HEK293T (cell line): ENCODE results near the gene TRAPPC1.
A peak's percentile ranks its signal among the peaks of the same experiment; 100 is the strongest.

Source experiments
- CTCF ChIA-PET: fragments of 350-600 bp; formaldehyde crosslinking; extraction: SDS; loops from one replicate; lab custom pipeline; 2021; ENCODE audit warnings: antibody characterized with exemption, inconsistent platforms; lab: Yijun Ruan, JAX
- POLR2A ChIA-PET: fragments of 350-600 bp; formaldehyde crosslinking; extraction: SDS; loops from one replicate; lab custom pipeline; 2020; ENCODE audit warnings: antibody characterized with exemption, inconsistent platforms; lab: Yijun Ruan, JAX
- DNase-seq: peaks from one replicate; pipeline ENCODE4 v3.0.0; 2012; ENCODE audit warnings: mixed read lengths; ENCODE audit errors: extremely low spot score
- ARNT ChIP-seq: fragments of 450-650 bp; IDR thresholded peaks from 2 replicates; pipeline ENCODE4 v1.6.1; 2017; ENCODE audit warnings: mild to moderate bottlenecking
- BHLHE40 ChIP-seq: fragments of 450-650 bp; IDR thresholded peaks from 2 replicates; pipeline ENCODE4 v1.6.1; 2016; ENCODE audit warnings: mild to moderate bottlenecking, moderate library complexity, borderline replicate concordance
- CTBP1 ChIP-seq: fragments of 450-650 bp; IDR thresholded peaks from 2 replicates; pipeline ENCODE4 v1.6.1; 2016; ENCODE audit warnings: borderline replicate concordance
- ELF4 ChIP-seq: fragments of 450-650 bp; IDR thresholded peaks from 2 replicates; pipeline ENCODE4 v1.6.1; 2017; ENCODE audit warnings: antibody characterized with exemption
- FOXA1 ChIP-seq: fragments of 450-650 bp; IDR thresholded peaks from 2 replicates; pipeline ENCODE4 v1.6.1; 2016; ENCODE audit warnings: mild to moderate bottlenecking
- FOXK2 ChIP-seq: fragments of 450-650 bp; IDR thresholded peaks from 2 replicates; pipeline ENCODE4 v1.6.1; 2016; ENCODE audit warnings: mild to moderate bottlenecking
- FOXM1 ChIP-seq: fragments of 450-650 bp; IDR thresholded peaks from 2 replicates; pipeline ENCODE4 v1.6.1; 2017; ENCODE audit warnings: mild to moderate bottlenecking, borderline replicate concordance
- HDGF ChIP-seq: fragments of 450-650 bp; IDR thresholded peaks from 2 replicates; pipeline ENCODE4 v1.6.1; 2017; ENCODE audit warnings: antibody characterized with exemption, borderline replicate concordance
- L3MBTL2 ChIP-seq: fragments of 450-650 bp; conservative IDR thresholded peaks from 2 replicates; pipeline ENCODE4 v1.6.1; 2016; ENCODE audit warnings: mild to moderate bottlenecking
- LEF1 ChIP-seq: fragments of 450-650 bp; IDR thresholded peaks from 2 replicates; pipeline ENCODE4 v1.6.1; 2017; ENCODE audit warnings: mild to moderate bottlenecking, borderline replicate concordance
- NFRKB ChIP-seq: fragments of 450-650 bp; IDR thresholded peaks from 2 replicates; pipeline ENCODE4 v1.6.1; 2016; ENCODE audit warnings: mild to moderate bottlenecking, moderate library complexity
- SP1 ChIP-seq: fragments of 450-650 bp; IDR thresholded peaks from 2 replicates; pipeline ENCODE4 v1.6.1; 2017
- SUZ12 ChIP-seq: fragments of 450-650 bp; IDR thresholded peaks from 2 replicates; pipeline ENCODE4 v1.6.1; 2016; ENCODE audit warnings: mild to moderate bottlenecking
- TARDBP ChIP-seq: fragments of 450-650 bp; IDR thresholded peaks from 2 replicates; pipeline ENCODE4 v1.6.1; 2016
- ZNF384 ChIP-seq: fragments of 450-650 bp; IDR thresholded peaks from 2 replicates; pipeline ENCODE4 v1.6.1; 2016
- TF ChIP-seq, protein P1 (sequence below): fragments of 450-650 bp; IDR thresholded peaks from 2 replicates; pipeline ENCODE4 v1.6.1; 2016

TRAPPC1 gene, protein sequence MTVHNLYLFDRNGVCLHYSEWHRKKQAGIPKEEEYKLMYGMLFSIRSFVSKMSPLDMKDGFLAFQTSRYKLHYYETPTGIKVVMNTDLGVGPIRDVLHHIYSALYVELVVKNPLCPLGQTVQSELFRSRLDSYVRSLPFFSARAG

DNA sequence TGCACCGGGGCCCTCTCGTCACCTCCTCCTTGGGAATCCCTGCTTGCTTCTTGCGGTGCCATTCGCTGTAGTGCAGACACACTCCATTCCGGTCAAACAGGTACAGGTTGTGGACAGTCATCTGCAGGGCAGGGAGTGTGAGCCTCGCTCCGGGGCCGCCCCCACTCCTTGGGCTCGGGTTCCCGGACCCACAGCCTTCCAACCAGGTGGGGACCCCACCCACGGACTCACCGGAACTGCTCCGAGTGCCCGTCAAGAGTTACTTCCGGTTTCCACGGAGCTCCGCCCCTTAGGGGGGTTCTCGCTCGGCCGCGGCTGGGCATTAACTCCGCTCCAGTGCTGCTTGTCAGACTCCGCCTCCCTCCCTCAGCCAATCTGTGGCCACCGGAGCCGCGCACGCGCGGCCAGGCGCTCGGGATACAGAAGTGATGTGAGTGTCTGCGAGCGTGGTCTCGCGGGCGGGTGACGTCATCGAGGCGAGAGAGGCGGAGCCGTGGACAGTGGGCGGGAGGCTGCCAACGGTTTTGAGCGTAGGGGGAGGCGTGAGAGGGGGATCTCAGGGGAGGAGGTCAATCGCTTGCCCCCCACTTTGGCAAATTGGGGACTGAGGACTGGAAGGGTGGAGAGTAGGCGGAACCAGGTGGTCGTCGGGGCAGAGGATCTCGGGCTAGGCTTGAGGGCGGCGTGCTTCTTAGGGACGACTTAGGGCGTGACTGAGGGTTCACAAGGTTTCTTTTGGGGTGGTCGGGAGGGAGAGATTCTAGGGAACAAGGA is at the start of gene TRAPPC1, which contains the start of gene CNTROB:
TSS of gene TRAPPC1 (minus strand) at position 238 of the 774 bp plus-strand sequence. CDS start at position 121, 117 bp downstream.
TSS of gene CNTROB (plus strand) at position 498 of the 774 bp plus-strand sequence. CDS start 874 bp downstream, outside the sequence.
- peak; percentile 99 for DNase-seq
- TF ChIP-seq ELF4 (peak; percentile 63; the same call in 1 of the 2 replicates), ARNT (no peak), L3MBTL2 (peak; percentile 78)
- TF ChIP-seq, protein P1, sequence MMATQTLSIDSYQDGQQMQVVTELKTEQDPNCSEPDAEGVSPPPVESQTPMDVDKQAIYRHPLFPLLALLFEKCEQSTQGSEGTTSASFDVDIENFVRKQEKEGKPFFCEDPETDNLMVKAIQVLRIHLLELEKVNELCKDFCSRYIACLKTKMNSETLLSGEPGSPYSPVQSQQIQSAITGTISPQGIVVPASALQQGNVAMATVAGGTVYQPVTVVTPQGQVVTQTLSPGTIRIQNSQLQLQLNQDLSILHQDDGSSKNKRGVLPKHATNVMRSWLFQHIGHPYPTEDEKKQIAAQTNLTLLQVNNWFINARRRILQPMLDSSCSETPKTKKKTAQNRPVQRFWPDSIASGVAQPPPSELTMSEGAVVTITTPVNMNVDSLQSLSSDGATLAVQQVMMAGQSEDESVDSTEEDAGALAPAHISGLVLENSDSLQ = peak; percentile 94
- POLR2A ChIA-PET = interaction anchor here (0.6 to 5.2 kb wide), 22 partner anchors 9 to 304 kb away, joined by 3 to 69 read pairs (median 4); partner anchors contain the start of genes NAA38, RNF227 and SAT2
- CTCF ChIA-PET = interaction anchor here (0.6 to 2.1 kb wide), 4 partner anchors 12 to 85 kb away, joined by 3 to 10 read pairs (median 6); no protein-coding TSS in a partner anchor

DNA sequence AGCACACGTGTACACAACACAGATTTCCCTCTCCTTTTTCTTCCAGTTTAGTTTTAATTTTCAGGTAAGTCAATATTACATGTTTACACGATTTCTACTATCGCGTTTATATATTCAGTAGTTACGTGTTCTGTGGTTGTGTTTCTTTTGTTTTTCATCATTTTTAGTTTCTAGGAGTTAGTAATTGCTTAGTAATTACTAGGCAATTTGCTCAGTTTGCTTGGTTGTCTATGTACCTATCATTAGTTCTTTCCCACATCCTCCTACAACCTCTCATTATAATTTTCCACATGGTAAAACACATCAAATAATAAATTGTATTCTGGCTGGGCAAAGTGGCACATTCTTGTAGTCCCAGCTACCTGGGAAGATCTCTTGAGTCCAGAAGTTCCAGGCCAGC is 46.1 kb upstream of the TRAPPC1 start:
- TF ChIP-seq TARDBP (no peak), ARNT (no peak), ELF4 (no peak), SP1 (no peak), FOXA1 (no peak), NFRKB (no peak), FOXM1 (no peak), ZNF384 (no peak), CTBP1 (no peak), L3MBTL2 (no peak), LEF1 (no peak)
- ChIA-PET POLR2A (no interaction called here), CTCF (no interaction called here)
- no peak for DNase-seq

DNA sequence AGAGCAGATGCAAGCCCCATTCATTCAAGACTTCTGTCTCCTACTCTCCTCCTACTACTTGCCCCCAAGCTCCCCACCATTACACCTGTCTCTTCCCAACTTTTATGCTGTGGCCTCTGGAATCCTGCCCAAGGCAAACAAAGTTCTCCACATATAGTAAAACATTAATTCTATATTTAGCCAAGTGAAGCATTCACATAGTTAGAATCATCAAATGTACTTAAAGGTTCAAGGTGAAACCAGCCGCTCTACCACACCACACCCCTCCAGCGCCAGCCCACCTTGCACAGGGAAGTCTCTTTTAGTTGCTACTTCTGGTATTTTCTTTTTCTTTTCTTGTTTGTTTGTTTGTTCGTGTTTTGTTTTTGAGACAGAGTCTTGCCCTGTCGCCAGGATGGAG is 45.3 kb upstream of the TRAPPC1 start:
- ChIA-PET CTCF (no interaction called here), POLR2A (interaction anchor here (0.6 kb wide), 1 partner anchor 16 kb away, joined by 3 read pairs; no protein-coding TSS in a partner anchor)
- TF ChIP-seq FOXA1 = no peak
- TF ChIP-seq LEF1 = no peak
- no peak for TF ChIP-seq SP1
- no peak for DNase-seq

DNA sequence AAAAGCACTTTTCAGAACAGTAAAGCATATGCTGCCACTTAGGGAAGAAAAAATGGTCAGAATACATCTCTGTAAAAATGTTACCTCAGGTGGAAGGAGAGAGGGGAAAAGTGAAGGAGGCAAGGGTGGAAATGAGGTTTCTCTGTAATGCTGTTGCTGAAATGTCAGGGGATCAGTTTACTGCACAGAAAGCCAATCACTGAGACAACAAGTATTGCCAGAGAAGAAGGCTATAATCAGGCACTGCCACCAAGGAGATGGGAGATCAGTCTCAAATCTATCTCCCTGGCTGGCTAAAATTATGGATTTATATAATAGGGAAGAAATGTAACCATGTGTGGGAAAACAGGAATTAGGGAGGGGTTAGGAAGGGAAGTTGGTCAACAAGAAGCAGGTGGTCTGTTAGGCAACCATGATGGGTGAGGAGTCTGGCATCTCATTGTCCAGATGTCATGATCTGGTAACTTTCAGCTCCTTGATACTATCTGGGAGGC is 42.9 kb upstream of the TRAPPC1 start:
- DNase-seq = no peak
- TF ChIP-seq ELF4 (no peak), ZNF384 (no peak), CTBP1 (no peak), FOXK2 (no peak), HDGF (no peak), ARNT (no peak), SP1 (no peak), L3MBTL2 (no peak)
- ChIA-PET POLR2A (interaction anchor here (1.6 kb wide), 1 partner anchor 43 kb away, joined by 3 read pairs; the partner anchor contains the start of genes CNTROB and TRAPPC1), CTCF (no interaction called here)

DNA sequence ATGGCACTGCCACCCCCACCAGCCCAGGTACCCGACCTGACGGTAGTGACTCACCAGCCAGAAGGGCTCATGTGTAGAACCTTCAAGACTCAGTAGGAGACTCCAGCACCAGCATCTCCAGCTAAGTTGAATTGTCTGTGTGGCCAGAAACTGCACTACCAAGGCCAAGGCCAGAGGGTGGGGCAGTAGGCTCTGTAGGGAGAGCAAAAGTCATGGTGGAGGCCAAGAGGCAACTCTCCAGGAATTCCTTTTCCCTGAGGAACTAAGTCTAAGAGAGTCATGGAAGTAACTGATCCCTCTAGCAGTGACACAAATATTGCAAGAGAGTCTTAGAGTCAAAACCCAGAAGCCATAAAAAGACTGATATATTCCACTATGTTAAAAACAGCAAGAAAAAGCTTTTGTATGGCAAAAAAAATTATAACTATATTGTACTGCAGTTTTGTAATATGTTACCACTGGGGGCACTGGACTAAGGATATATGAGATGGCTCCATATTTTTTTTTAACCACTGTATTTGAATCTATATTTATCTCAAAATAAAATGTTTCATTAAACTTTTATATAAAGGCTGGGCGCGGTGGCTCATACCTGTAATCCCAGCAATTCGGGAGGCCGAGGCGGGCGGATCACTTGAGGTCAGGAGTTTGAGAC is 40.5 kb upstream of the TRAPPC1 start:
- TF ChIP-seq CTBP1 (no peak), LEF1 (no peak)
- no peak for DNase-seq
- ChIA-PET CTCF (interaction anchor here (0.9 to 1.2 kb wide), 5 partner anchors 11 to 103 kb away, joined by 3 to 8 read pairs (median 3); no protein-coding TSS in a partner anchor), POLR2A (no interaction called here)

DNA sequence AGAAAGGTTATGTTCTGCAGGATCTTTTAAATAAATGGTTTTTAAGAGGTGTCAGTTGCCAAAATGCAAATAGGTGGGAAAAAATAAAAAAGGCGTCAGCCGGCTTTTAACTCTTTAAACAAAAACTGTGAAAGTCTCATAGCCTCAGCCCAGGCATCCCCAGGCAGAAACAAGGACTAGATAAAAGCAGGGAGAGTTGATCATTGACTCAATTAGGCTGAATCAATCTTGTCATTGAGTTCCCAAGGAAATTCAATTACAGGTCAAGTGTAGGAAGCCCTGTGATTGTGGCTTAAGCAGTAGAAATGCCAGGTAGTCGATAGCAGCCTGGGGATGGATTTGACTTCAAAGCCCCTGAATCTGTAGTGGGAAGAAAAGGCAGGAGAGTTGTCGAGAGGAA is 39.9 kb upstream of the TRAPPC1 start:
- CTCF ChIA-PET = interaction anchor here (0.6 to 1.2 kb wide), 2 partner anchors 9 to 54 kb away, joined by 3 to 4 read pairs; no protein-coding TSS in a partner anchor
- POLR2A ChIA-PET = no interaction called here

DNA sequence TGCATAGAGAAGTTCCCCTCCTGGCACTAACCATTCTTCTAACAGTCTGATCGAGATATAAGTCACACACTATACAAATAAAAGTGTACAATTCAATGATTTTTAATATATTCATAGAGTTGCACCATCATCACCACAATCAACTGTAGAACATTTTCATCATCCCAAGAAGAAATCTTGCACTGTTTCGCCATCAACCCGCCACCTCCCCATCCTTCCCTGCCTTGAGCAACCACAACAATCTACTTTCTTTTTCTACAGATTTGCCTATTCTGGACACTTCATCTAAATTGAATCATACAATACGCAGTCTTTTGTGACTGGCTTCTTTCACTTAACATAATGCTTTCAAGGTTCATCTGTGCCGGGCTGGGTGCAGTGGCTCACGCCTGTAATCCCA is 37.7 kb upstream of the TRAPPC1 start:
- POLR2A ChIA-PET = no interaction called here
- TF ChIP-seq ZNF384 = no peak
- TF ChIP-seq BHLHE40 = no peak
- no peak for TF ChIP-seq TARDBP
- TF ChIP-seq ELF4 = no peak
- TF ChIP-seq SUZ12 = no peak
- TF ChIP-seq NFRKB = no peak
- no peak for TF ChIP-seq HDGF
- no peak for TF ChIP-seq SP1
- no peak for TF ChIP-seq LEF1
- no peak for TF ChIP-seq FOXM1
- TF ChIP-seq L3MBTL2 = no peak
- TF ChIP-seq FOXA1 = no peak
- no peak for TF ChIP-seq FOXK2
- TF ChIP-seq, protein P1 = no peak
- no peak for DNase-seq
- CTCF ChIA-PET = interaction anchor here (0.6 kb wide), 1 partner anchor 77 kb away, joined by 3 read pairs; no protein-coding TSS in a partner anchor

More for the DNA sequence above, 39.9 kb upstream of the TRAPPC1 start:
- no peak for DNase-seq
- TF ChIP-seq FOXM1 (no peak), HDGF (no peak), NFRKB (no peak), TARDBP (no peak), FOXK2 (no peak), L3MBTL2 (no peak), FOXA1 (no peak), BHLHE40 (no peak), SUZ12 (no peak), ZNF384 (no peak), SP1 (no peak), LEF1 (no peak)
